ENCODE measurements around the gene FHIP1A.

DNA sequence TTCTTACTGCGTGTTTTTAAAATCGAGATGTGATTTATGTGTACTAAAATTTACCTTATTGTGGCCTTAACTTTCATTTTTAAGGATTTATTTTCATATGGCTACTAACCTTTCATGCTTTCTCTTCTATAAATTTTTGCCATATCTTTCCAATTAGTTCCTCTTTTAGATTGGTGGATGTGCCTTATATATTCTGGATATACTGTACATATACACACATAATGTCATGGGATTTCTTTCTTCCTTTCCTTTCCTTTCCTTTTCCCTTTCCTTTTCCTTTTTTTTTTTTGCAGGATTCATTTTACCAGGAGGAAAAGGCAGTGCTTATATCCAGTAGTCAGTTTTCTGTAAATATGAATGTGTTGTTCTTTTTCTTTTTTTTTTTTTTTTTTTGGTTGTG is 37.2 kb downstream of the FHIP1A start:
- TF ChIP-seq POLR2A (IDR thresholded peaks at IDR 0.05; ENCODE audit: low read depth, low read length): no peak
- TF ChIP-seq, protein P1, sequence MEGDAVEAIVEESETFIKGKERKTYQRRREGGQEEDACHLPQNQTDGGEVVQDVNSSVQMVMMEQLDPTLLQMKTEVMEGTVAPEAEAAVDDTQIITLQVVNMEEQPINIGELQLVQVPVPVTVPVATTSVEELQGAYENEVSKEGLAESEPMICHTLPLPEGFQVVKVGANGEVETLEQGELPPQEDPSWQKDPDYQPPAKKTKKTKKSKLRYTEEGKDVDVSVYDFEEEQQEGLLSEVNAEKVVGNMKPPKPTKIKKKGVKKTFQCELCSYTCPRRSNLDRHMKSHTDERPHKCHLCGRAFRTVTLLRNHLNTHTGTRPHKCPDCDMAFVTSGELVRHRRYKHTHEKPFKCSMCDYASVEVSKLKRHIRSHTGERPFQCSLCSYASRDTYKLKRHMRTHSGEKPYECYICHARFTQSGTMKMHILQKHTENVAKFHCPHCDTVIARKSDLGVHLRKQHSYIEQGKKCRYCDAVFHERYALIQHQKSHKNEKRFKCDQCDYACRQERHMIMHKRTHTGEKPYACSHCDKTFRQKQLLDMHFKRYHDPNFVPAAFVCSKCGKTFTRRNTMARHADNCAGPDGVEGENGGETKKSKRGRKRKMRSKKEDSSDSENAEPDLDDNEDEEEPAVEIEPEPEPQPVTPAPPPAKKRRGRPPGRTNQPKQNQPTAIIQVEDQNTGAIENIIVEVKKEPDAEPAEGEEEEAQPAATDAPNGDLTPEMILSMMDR (IDR thresholded peaks at IDR 0.05; ENCODE audit: extremely low read depth in 1 of 2, insufficient read depth in 1 of 2, low read depth in 1 of 2, low read length in 2 of 2): no peak
- no peak for TF ChIP-seq EZH2 (IDR thresholded peaks at IDR 0.05; ENCODE audit: borderline replicate concordance, low read depth, low read length, severe bottlenecking)
